GM12878 (cell line): ENCODE data around the gene ASNSD1. TPM values are rescaled to one million over a fixed set of nuclear protein-coding genes. Genes with fewer than 3 reads are reported as not detected.

Source experiments
- ATAC-seq: fragments of 200-7000 bp; cut with Tn5 transposase; 3 replicates; pipeline ENCODE4 v1.9.1; 2020; ENCODE audit warnings: mild to moderate bottlenecking, moderate library complexity
- BruUV-seq: library from RNA; stranded (reverse); fragments of 400-500 nt; replicated peaks from 2 replicates; lab custom pipeline; 2021; lab: Mats Ljungman, UMichigan
- CTCF ChIA-PET: fragments of 300-600 bp; sonication (Branson Sonifier 250); formaldehyde crosslinking; extraction: SDS; loops from one replicate; lab custom pipeline; 2021; ENCODE audit warnings: inconsistent platforms; lab: Yijun Ruan, JAX
- POLR2A ChIA-PET: fragments of 350-600 bp; formaldehyde crosslinking; extraction: SDS; loops from one replicate; lab custom pipeline; 2021; ENCODE audit warnings: inconsistent platforms; lab: Charles Lee
- RAD21 ChIA-PET: fragments of 300-600 bp; sonication (Branson Sonifier 250); formaldehyde crosslinking; loops from one replicate; lab custom pipeline; 2023; ENCODE audit warnings: antibody characterized with exemption; ENCODE audit not compliant: unreplicated experiment; lab: Charles Lee
- SMC1A ChIA-PET: fragments of 300-600 bp; sonication (Branson Sonifier 250); formaldehyde crosslinking; loops from one replicate; lab custom pipeline; 2023; ENCODE audit not compliant: unreplicated experiment, uncharacterized antibody; lab: Charles Lee
- DNase-seq: peaks from one replicate; pipeline ENCODE4 v3.0.0-alpha.2; 2011; ENCODE audit warnings: low read depth, low spot score
- FAIRE-seq: peaks from 3 replicates; lab custom pipeline; 2011; peaks lifted over from hg19 to GRCh38; lab: Jason Lieb, UNC
- H2AFZ ChIP-seq: 2 replicates; pipeline ENCODE4 v1.6.0; 2011; ENCODE audit warnings: low read depth, low read length, control low read depth; ENCODE audit not compliant: control insufficient read depth
- H3K27ac ChIP-seq: 2 replicates; pipeline ENCODE4 v1.5.1; 2011; ENCODE audit warnings: control low read depth; ENCODE audit not compliant: control insufficient read depth, insufficient read depth
- H3K27me3 ChIP-seq, 2 experiments: replicated peaks in 1 of 2; 2 replicates each; pipeline versions ENCODE4 v1.6.0 to v1.6.1; 2011; ENCODE audit warnings: low read length in 1 of 2; ENCODE audit not compliant: control insufficient read depth in 2 of 2, insufficient read depth in 2 of 2
- H3K36me3 ChIP-seq, 2 experiments: 2 replicates each; pipeline ENCODE4 v1.5.1; 2011; ENCODE audit warnings: low read length in 1 of 2; ENCODE audit not compliant: control insufficient read depth in 2 of 2, insufficient read depth in 2 of 2
- H3K4me1 ChIP-seq: 2 replicates; pipeline ENCODE4 v1.6.1; 2011; ENCODE audit warnings: mild to moderate bottlenecking, low read length, moderate library complexity, mixed read lengths; ENCODE audit not compliant: control insufficient read depth, insufficient read depth
- H3K4me2 ChIP-seq: 2 replicates; pipeline ENCODE4 v1.6.0; 2011; ENCODE audit warnings: control low read depth; ENCODE audit not compliant: control insufficient read depth, insufficient read depth
- H3K4me3 ChIP-seq: fragments of 200-600 bp; sonication (generic); 2 replicates; pipeline ENCODE4 v1.5.1; 2016
- H3K79me2 ChIP-seq: 2 replicates; pipeline ENCODE4 v1.6.0; 2011; ENCODE audit warnings: low read length; ENCODE audit not compliant: control insufficient read depth, insufficient read depth
- H3K9ac ChIP-seq: 2 replicates; pipeline ENCODE4 v1.8.0; 2011; ENCODE audit warnings: low read length, control low read depth, mixed read lengths; ENCODE audit not compliant: control insufficient read depth, insufficient read depth
- H3K9me3 ChIP-seq: replicated peaks from 3 replicates; pipeline ENCODE4 v1.5.1; 2011; ENCODE audit warnings: mild to moderate bottlenecking, low read length; ENCODE audit not compliant: control insufficient read depth, insufficient read depth
- H4K20me1 ChIP-seq: 2 replicates; pipeline ENCODE4 v1.6.0; 2011; ENCODE audit not compliant: control insufficient read depth, insufficient read depth
- BACH1 ChIP-seq: fragments of 450-650 bp; IDR thresholded peaks from 2 replicates; pipeline ENCODE4 v1.6.1; 2017; ENCODE audit warnings: mild to moderate bottlenecking, borderline replicate concordance
- JUNB ChIP-seq: IDR thresholded peaks from 2 replicates; pipeline ENCODE4 v1.6.1; 2016; ENCODE audit warnings: antibody characterized with exemption, mild to moderate bottlenecking
- NR2C2 ChIP-seq: IDR thresholded peaks from 2 replicates; pipeline ENCODE4 v1.6.1; 2011; ENCODE audit warnings: borderline replicate concordance, low read depth; ENCODE audit not compliant: control insufficient read depth, insufficient read length
- PAX8 ChIP-seq: fragments of 450-650 bp; IDR thresholded peaks from 2 replicates; pipeline ENCODE4 v1.6.1; 2017; ENCODE audit warnings: mild to moderate bottlenecking, moderate library complexity
- TCF12 ChIP-seq: IDR thresholded peaks from 2 replicates; pipeline ENCODE4 v1.6.1; 2011; ENCODE audit warnings: low read depth, mild to moderate bottlenecking, low read length
- YY1 ChIP-seq: IDR thresholded peaks from 2 replicates; pipeline ENCODE4 v1.6.1; 2011; ENCODE audit warnings: low read depth, mild to moderate bottlenecking, low read length
- ZNF274 ChIP-seq: IDR thresholded peaks from one replicate; pipeline ENCODE4 v1.8.0; 2011; ENCODE audit not compliant: insufficient read length, insufficient read depth
- WGBS: methylation state at CpG from one replicate; pipeline ENCODE4 v1.1.6; 2016; ENCODE audit warnings: low lambda C conversion rate; ENCODE audit not compliant: insufficient replicate concordance, insufficient coverage; ENCODE audit errors: missing lambda C conversion rate; 5-methylcytosine and 5-hydroxymethylcytosine counted together
- in situ Hi-C: fragments of 300-500 bp; cut with MboI; formaldehyde crosslinking; loops from 9 replicates; pipeline ENCODE4 v1.14.3; 2018; ENCODE audit warnings: mixed read lengths
- intact Hi-C: fragments of 100-400 bp; cut with micrococcal nuclease; formaldehyde crosslinking; loops from one replicate; pipeline ENCODE4 v1.14.2; 2022; ENCODE audit not compliant: unreplicated experiment
- polyA plus RNA-seq, 11 experiments: library from polyadenylated mRNA; depleted of rRNA in 4 of 11; unstranded in 6 of 11; stranded (reverse) in 5 of 11; fragments of >200 nt; fragmentation: Nextera tagmentation in 4 of 11; fragmentation: Illumina TruSeq in 1 of 11; extraction: Ambion mirVana in 4 of 11; extraction: Trizol in 1 of 11; gene quantifications; 1 replicate in 1 of 11; 2 replicates in 10 of 11; pipeline versions ENCODE4 v1.2.1 to v1.2.3, GENCODE V29; 2011 to 2016; ENCODE audit warnings: inconsistent platforms in 2 of 11, missing spikeins in 2 of 11, low read depth in 1 of 11
- total RNA-seq, 4 experiments: library from RNA; depleted of rRNA in 3 of 4; stranded (reverse); fragments of >200 nt in 3 of 4; fragmentation: Illumina TruSeq in 1 of 4; extraction: Trizol in 1 of 4; gene quantifications; 2 replicates each; pipeline versions ENCODE4 v1.2.1 to v1.2.3, GENCODE V29; 2013 to 2021

Gene ASNSD1
- total and polyA plus RNA-seq, 10 of the 15 experiments (the other 5 are each of a cell fraction or from before 2014, with no cell fraction given) = 39.1 to 89.8 (median 72.1) TPM

GRCh38 chr2:189625636-189626035, 35.6 kb upstream of the ASNSD1 start:
- POLR2A ChIA-PET = no interaction called here
- SMC1A ChIA-PET = interaction anchor here (0.9 to 1.6 kb wide), 2 partner anchors 8 to 181 kb away, joined by 3 to 4 read pairs; no protein-coding TSS in a partner anchor

DNA sequence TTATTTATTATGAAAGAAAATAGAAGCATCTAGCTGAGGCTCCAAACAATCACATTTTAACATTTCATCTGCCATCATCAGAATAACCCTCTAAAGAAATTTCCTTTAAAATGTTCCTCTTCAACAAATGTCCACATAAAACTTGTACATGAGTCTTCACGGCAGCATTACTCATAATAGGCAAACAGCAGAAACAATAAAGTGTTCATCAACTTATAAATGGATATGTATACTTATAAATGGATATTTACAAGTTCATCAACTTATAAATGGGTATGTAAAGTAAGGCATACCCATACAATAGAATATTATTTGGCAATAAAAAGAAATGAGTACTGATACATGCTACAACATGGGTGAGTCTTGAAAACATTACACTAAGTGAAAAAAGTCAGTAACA, 33.5 kb upstream of the ASNSD1 start:
- ChIA-PET CTCF (interaction anchor here (1.1 kb wide), 1 partner anchor 13 kb away, joined by 3 read pairs; no protein-coding TSS in a partner anchor), POLR2A (no interaction called here), SMC1A (interaction anchor here (1.1 to 1.5 kb wide), 2 partner anchors 12 to 14 kb away, joined by 3 to 5 read pairs; no protein-coding TSS in a partner anchor), RAD21 (no interaction called here)
- intact Hi-C loops = no loop called here
- Histone ChIP-seq H4K20me1 (no peaks in the 10 kb centered on the region), H3K4me3 (no peak overlapping the region), H3K27ac (no peak overlapping the region), H3K36me3 (no peaks in the 10 kb centered on the region), H3K79me2 (no peaks in the 10 kb centered on the region), H3K9ac (no peak overlapping the region), H3K9me3 (no peaks in the 10 kb centered on the region), H3K27me3 (no peaks in the 10 kb centered on the region), H3K4me1 (no peaks in the 10 kb centered on the region), H3K4me2 (no peak overlapping the region), H2AFZ (no peak overlapping the region)
- in situ Hi-C loops = no loop called here
- ATAC-seq (no peak), FAIRE-seq (no peak), DNase-seq (no peak)
- no TSS peak for BruUV-seq
- TF ChIP-seq PAX8 (no peak), JUNB (no peak), TCF12 (no peak)
- WGBS = 95% methylated on average over 1 of the region's 1 CpG

More at GRCh38 chr2:189625636-189626035, 35.6 kb upstream of the ASNSD1 start:
- H3K4me3 ChIP-seq = no peak overlapping the region
- ChIA-PET CTCF (interaction anchor here (0.7 kb wide), 1 partner anchor 37 kb away, joined by 3 read pairs; no protein-coding TSS in a partner anchor), RAD21 (no interaction called here)
- H3K27ac ChIP-seq = no peak overlapping the region
- H3K4me2 ChIP-seq = no peak overlapping the region
- H3K79me2 ChIP-seq = no peaks in the 10 kb centered on the region
- H2AFZ ChIP-seq = no peak overlapping the region
- no TSS peak for BruUV-seq
- in situ Hi-C loops = no loop called here
- TF ChIP-seq BACH1 (no peak), YY1 (no peak), ZNF274 (no peak), NR2C2 (no peak)
- intact Hi-C loops = no loop called here
- H3K36me3 ChIP-seq = no peaks in the 10 kb centered on the region
- no peak overlapping the region for H3K9ac ChIP-seq
- DNase-seq (no peak), FAIRE-seq (no peak), ATAC-seq (no peak; the same call in 2 of the 3 replicates)
- 13% methylated on average over 2 of the region's 2 CpGs for WGBS
- H4K20me1 ChIP-seq = no peaks in the 10 kb centered on the region
- no peaks in the 10 kb centered on the region for H3K27me3 ChIP-seq
- no peaks in the 10 kb centered on the region for H3K9me3 ChIP-seq
- H3K4me1 ChIP-seq = no peaks in the 10 kb centered on the region
